HCT116 (cell line): Measurements from ENCODE around the gene PER2. TPM values are rescaled to one million over a fixed set of nuclear protein-coding genes. Genes with fewer than 3 reads are reported as not detected.
A peak's percentile ranks its signal among the peaks of the same experiment; 100 is the strongest.

Source experiments
- ATAC-seq: fragments of 200-7000 bp; cut with Tn5 transposase; 2 replicates; pipeline ENCODE4 v1.9.1; 2020; ENCODE audit warnings: mild to moderate bottlenecking, moderate library complexity
- BruUV-seq: library from RNA; stranded (reverse); fragments of 400-500 nt; replicated peaks from 2 replicates; lab custom pipeline; 2021; lab: Mats Ljungman, UMichigan
- CTCF ChIA-PET: fragments of 300-600 bp; sonication (Branson Sonifier 250); formaldehyde crosslinking; loops from one replicate; lab custom pipeline; 2021; ENCODE audit warnings: antibody characterized with exemption; lab: Charles Lee
- POLR2A ChIA-PET: fragments of 300-600, 350-600 bp; sonication (Branson Sonifier 250); formaldehyde crosslinking; loops from one replicate; lab custom pipeline; 2021; ENCODE audit warnings: antibody characterized with exemption; lab: Charles Lee
- RAD21 ChIA-PET, 2 experiments: fragments of 300-600 bp; sonication (Branson Sonifier 250); formaldehyde crosslinking; loops; one replicate each; lab custom pipeline; 2023; ENCODE audit warnings: low total read pairs in 2 of 2; ENCODE audit not compliant: uncharacterized antibody in 2 of 2, unreplicated experiment in 2 of 2, low non-redundant PET in 1 of 2; lab: Charles Lee
- DNase-seq: peaks from one replicate; pipeline ENCODE4 v3.0.0-alpha.2; 2010; ENCODE audit warnings: low read depth, low spot score
- H2AFZ ChIP-seq: fragments of 200-600 bp; shearing (Covaris generic), sonication (generic); 2 replicates; pipeline ENCODE4 v1.6.1; 2017; ENCODE audit warnings: low read depth, mixed run types, mixed read lengths, antibody characterized with exemption, low read length; ENCODE audit not compliant: poor library complexity, severe bottlenecking
- H3K27ac ChIP-seq: 2 replicates; pipeline ENCODE4 v1.5.1; 2012; ENCODE audit warnings: low read depth, low read length
- H3K27me3 ChIP-seq: fragments of 200-600 bp; sonication (generic); 2 replicates; pipeline ENCODE4 v1.6.1; 2016; ENCODE audit warnings: mixed run types, low read length, mixed read lengths; ENCODE audit not compliant: insufficient read depth
- H3K36me3 ChIP-seq, 2 experiments: fragments of 200-500 bp in 1 of 2; fragments of 200-600 bp in 1 of 2; sonication (Bioruptor generic) in 1 of 2; sonication (generic) in 1 of 2; 2 replicates each; pipeline versions ENCODE4 v1.5.1 to v1.6.1; 2014 to 2016; ENCODE audit warnings: low read length in 2 of 2, inconsistent platforms in 1 of 2, mixed read lengths in 1 of 2, mixed run types in 1 of 2; ENCODE audit not compliant: insufficient read depth in 2 of 2, control insufficient read depth in 1 of 2
- H3K4me1 ChIP-seq, 2 experiments: fragments of 200-600 bp in 1 of 2; sonication (generic) in 1 of 2; 2 replicates each; pipeline versions ENCODE4 v1.5.1 to v1.6.1; 2012 to 2017; ENCODE audit warnings: low read length in 2 of 2, inconsistent platforms in 1 of 2, mild to moderate bottlenecking in 1 of 2, mixed read lengths in 1 of 2, mixed run types in 1 of 2, moderate library complexity in 1 of 2; ENCODE audit not compliant: insufficient read depth in 2 of 2, control insufficient read depth in 1 of 2
- H3K4me2 ChIP-seq: fragments of 200-600 bp; sonication (generic); 2 replicates; pipeline ENCODE4 v1.6.1; 2017; ENCODE audit warnings: mixed run types, low read length, mixed read lengths
- H3K4me3 ChIP-seq, 2 experiments: fragments of 200-600 bp in 1 of 2; sonication (generic) in 1 of 2; replicated peaks in 1 of 2; 2 replicates each; pipeline ENCODE4 v1.5.1; 2011 to 2016; ENCODE audit warnings: low read length in 2 of 2, control low read depth in 1 of 2, low read depth in 1 of 2, mild to moderate bottlenecking in 1 of 2, mixed read lengths in 1 of 2, mixed run types in 1 of 2
- H3K79me2 ChIP-seq: fragments of 200-600 bp; sonication (generic); 2 replicates; pipeline ENCODE4 v1.6.1; 2017; ENCODE audit warnings: mild to moderate bottlenecking, mixed run types, low read length, moderate library complexity, mixed read lengths; ENCODE audit not compliant: insufficient read depth
- H3K9ac ChIP-seq: fragments of 200-600 bp; sonication (generic); 2 replicates; pipeline ENCODE4 v1.6.1; 2016; ENCODE audit warnings: low read length, mixed read lengths
- H3K9me2 ChIP-seq: fragments of 200-600 bp; sonication (generic), shearing (Covaris generic); 2 replicates; pipeline ENCODE4 v1.6.1; 2017; ENCODE audit warnings: mixed run types, mild to moderate bottlenecking, moderate library complexity; ENCODE audit not compliant: insufficient read depth
- H3K9me3 ChIP-seq, 2 experiments: fragments of 200-500 bp in 1 of 2; fragments of 200-600 bp in 1 of 2; sonication (Bioruptor generic) in 1 of 2; sonication (generic) in 1 of 2; 2 replicates each; pipeline ENCODE4 v1.6.1; 2014 to 2017; ENCODE audit warnings: low read length in 2 of 2, mixed read lengths in 2 of 2, inconsistent platforms in 1 of 2, low read depth in 1 of 2, mild to moderate bottlenecking in 1 of 2, mixed run types in 1 of 2, moderate library complexity in 1 of 2; ENCODE audit not compliant: control insufficient read depth in 1 of 2, insufficient read depth in 1 of 2
- H4K20me1 ChIP-seq: fragments of 200-600 bp; sonication (generic), shearing (Covaris generic); 2 replicates; pipeline ENCODE4 v1.6.1; 2017; ENCODE audit warnings: mixed run types, mild to moderate bottlenecking, moderate library complexity; ENCODE audit not compliant: insufficient read depth
- ATF3 ChIP-seq: IDR thresholded peaks from 2 replicates; pipeline ENCODE4 v1.6.1; 2012
- CBX3 ChIP-seq: IDR thresholded peaks from 2 replicates; pipeline ENCODE4 v1.6.1; 2012; ENCODE audit warnings: low read depth
- CEBPB ChIP-seq: IDR thresholded peaks from 2 replicates; pipeline ENCODE4 v1.6.1; 2012; ENCODE audit warnings: low read depth
- CTCF ChIP-seq, 3 experiments: fragments of 200-600 bp in 1 of 3; sonication (generic) in 1 of 3; IDR thresholded peaks in 2 of 3; conservative IDR thresholded peaks in 1 of 3; 2 replicates each; pipeline ENCODE4 v1.5.1; 2012 to 2017; ENCODE audit warnings: low read depth in 2 of 3, low read length in 2 of 3, antibody characterized with exemption in 1 of 3, borderline replicate concordance in 1 of 3, control low read depth in 1 of 3, mild to moderate bottlenecking in 1 of 3, mixed read lengths in 1 of 3, mixed run types in 1 of 3, moderate library complexity in 1 of 3; ENCODE audit not compliant: insufficient read depth in 1 of 3
- EGR1 ChIP-seq: IDR thresholded peaks from 2 replicates; pipeline ENCODE4 v1.6.1; 2012; ENCODE audit warnings: low read depth
- EZH2 ChIP-seq: fragments of 200-600 bp; sonication (generic); IDR thresholded peaks from 2 replicates; pipeline ENCODE4 v1.6.1; 2017; ENCODE audit warnings: antibody characterized with exemption, mixed run types
- EZH2phosphoT487 ChIP-seq: fragments of 200-600 bp; IDR thresholded peaks from 2 replicates; pipeline ENCODE4 v1.6.1; 2018; ENCODE audit warnings: antibody characterized with exemption, borderline replicate concordance
- FOSL1 ChIP-seq: IDR thresholded peaks from 2 replicates; pipeline ENCODE4 v1.6.1; 2012; ENCODE audit warnings: low read depth
- MAX ChIP-seq: IDR thresholded peaks from 2 replicates; pipeline ENCODE4 v1.6.1; 2012
- POLR2A ChIP-seq: IDR thresholded peaks from 2 replicates; pipeline ENCODE4 v1.7.0; 2011; ENCODE audit warnings: borderline replicate concordance; ENCODE audit not compliant: insufficient read depth, insufficient read length; ENCODE audit errors: extremely low read depth
- SP1 ChIP-seq: IDR thresholded peaks from 2 replicates; pipeline ENCODE4 v1.6.1; 2012; ENCODE audit warnings: low read depth
- SRF ChIP-seq: IDR thresholded peaks from 2 replicates; pipeline ENCODE4 v1.6.1; 2012; ENCODE audit warnings: low read depth
- ZBTB33 ChIP-seq: IDR thresholded peaks from 2 replicates; pipeline ENCODE4 v1.6.1; 2011; ENCODE audit warnings: mild to moderate bottlenecking, low read length, moderate library complexity; ENCODE audit not compliant: insufficient replicate concordance; ENCODE audit errors: extremely low read depth
- ZNF274 ChIP-seq: fragments of 200-500 bp; sonication (Bioruptor generic); IDR thresholded peaks from 2 replicates; pipeline ENCODE4 v1.6.1; 2014; ENCODE audit warnings: mild to moderate bottlenecking, low read depth, low read length, inconsistent platforms
- intact Hi-C: fragments of 100-400 bp; cut with micrococcal nuclease; formaldehyde crosslinking; loops from 2 replicates; pipeline ENCODE4 v1.10.0; 2022
- total RNA-seq: library from RNA; stranded (reverse); gene quantifications from one replicate; pipeline ENCODE4 v1.2.1, GENCODE V29; 2021; ENCODE audit not compliant: unreplicated experiment

The PER2 gene
- total RNA-seq, 1 experiment from 2014 or later = 18.7 TPM

- no TSS peak for BruUV-seq
- Histone ChIP-seq H3K36me3 (no peaks in the 10 kb centered on the region), H3K27ac (no peak overlapping the region), H3K4me3 (no peak overlapping the region), H3K79me2 (no peaks in the 10 kb centered on the region), H3K27me3 (no peaks in the 10 kb centered on the region), H3K4me1 (no peaks in the 10 kb centered on the region), H3K9me2 (no peaks in the 10 kb centered on the region), H3K4me2 (no peak overlapping the region), H3K9ac (no peak overlapping the region), H2AFZ (no peak overlapping the region), H4K20me1 (no peaks in the 10 kb centered on the region), H3K9me3 (no peaks in the 10 kb centered on the region)
- ChIA-PET POLR2A (no interaction called here), RAD21 (no interaction called here), CTCF (no interaction called here)
- TF ChIP-seq EGR1 (no peak), CTCF (IDR thresholded peaks at IDR 0.05 in 2 of 3, conservative IDR thresholded peaks at IDR 0.05 in 1 of 3; ENCODE audit: borderline replicate concordance in 1 of 3, insufficient read depth in 1 of 3, low read depth in 2 of 3, low read length in 2 of 3) (no peak), ZNF274 (no peak), ZBTB33 (no peak), EZH2 (no peak), CEBPB (no peak), POLR2A (no peak), EZH2phosphoT487 (no peak), SP1 (no peak), CBX3 (no peak), SRF (no peak), FOSL1 (no peak), MAX (no peak), ATF3 (no peak)
- intact Hi-C loops = no loop called here
- DNase-seq = no peak
- 0 out of 2 replicates have a peak, but pooled peaks have one; percentile 10 for ATAC-seq
Measured at GRCh38 chr2:238227587-238228032, 60.8 kb downstream of the PER2 start.
